A549 (cell line): ENCODE results near the gene GLO1. TPM values are rescaled to one million over a fixed set of nuclear protein-coding genes. Genes with fewer than 3 reads are reported as not detected.

Source experiments
- ATAC-seq, 2 experiments: fragments of 200-7000 bp in 1 of 2; fragments of >200 bp in 1 of 2; cut with Nextera tagmentation in 1 of 2; cut with Tn5 transposase in 1 of 2; 3 replicates each; pipeline versions ENCODE4 v1.8.0 to v1.9.1; 2018 to 2020; ENCODE audit warnings: mild to moderate bottlenecking in 1 of 2, moderate library complexity in 1 of 2
- CTCF ChIA-PET: fragments of 300-600 bp; sonication (Branson Sonifier 250); formaldehyde crosslinking; extraction: SDS; loops from one replicate; lab custom pipeline; 2021; ENCODE audit warnings: antibody characterized with exemption, inconsistent platforms; lab: Yijun Ruan, JAX
- POLR2A ChIA-PET: fragments of 350-600 bp; formaldehyde crosslinking; extraction: SDS; loops from one replicate; lab custom pipeline; 2021; ENCODE audit warnings: antibody characterized with exemption, inconsistent platforms; lab: Yijun Ruan, JAX
- DNase-seq, 2 experiments: peaks; one replicate each; pipeline versions ENCODE4 v3.0.0 to v3.0.0-alpha.2; 2011 to 2016; ENCODE audit warnings: low read depth in 1 of 2, low spot score in 1 of 2
- FAIRE-seq: peaks from 2 replicates; lab custom pipeline; 2011; peaks lifted over from hg19 to GRCh38; lab: Jason Lieb, UNC
- H3K27ac ChIP-seq, 2 experiments: fragments of >200 bp; sonication (Bioruptor Twin); formaldehyde crosslinking; 3 replicates each; pipeline ENCODE4 v1.5.1; 2016 to 2017
- H3K4me1 ChIP-seq: fragments of >200 bp; sonication (Bioruptor Twin); formaldehyde crosslinking; 3 replicates; pipeline ENCODE4 v1.6.1; 2016
- H3K4me2 ChIP-seq: fragments of >200 bp; sonication (Bioruptor Twin); formaldehyde crosslinking; 3 replicates; pipeline ENCODE4 v1.6.1; 2016
- H3K4me3 ChIP-seq: fragments of >200 bp; sonication (Bioruptor Twin); formaldehyde crosslinking; 3 replicates; pipeline ENCODE4 v1.5.1; 2016
- H3K9me3 ChIP-seq: fragments of >200 bp; sonication (Bioruptor Twin); formaldehyde crosslinking; 3 replicates; pipeline ENCODE4 v1.6.1; 2016
- EHF ChIP-seq: fragments of 250-450 bp; sonication (Bioruptor Pico); IDR thresholded peaks from 2 replicates; pipeline ENCODE4 v1.5.0; 2020; ENCODE audit warnings: mild to moderate bottlenecking
- HOXA7 ChIP-seq: fragments of 250-450 bp; sonication (Bioruptor Pico); IDR thresholded peaks from 2 replicates; pipeline ENCODE4 v1.5.0; 2020; ENCODE audit warnings: mild to moderate bottlenecking, moderate library complexity
- JUN ChIP-seq, 2 experiments: fragments of >200 bp; sonication (Bioruptor Twin); formaldehyde crosslinking; IDR thresholded peaks; 2 replicates in 1 of 2; 3 replicates in 1 of 2; pipeline ENCODE4 v1.6.1; 2016 to 2017
- TFCP2L1 ChIP-seq: fragments of 250-450 bp; sonication (Bioruptor Pico); IDR thresholded peaks from 2 replicates; pipeline ENCODE4 v1.5.0; 2021; ENCODE audit warnings: mild to moderate bottlenecking
- ZC3H11A ChIP-seq: fragments of 450-650 bp; IDR thresholded peaks from 2 replicates; pipeline ENCODE4 v1.6.1; 2014; ENCODE audit warnings: antibody characterized with exemption, mild to moderate bottlenecking
- WGBS: methylation state at CpG from one replicate; pipeline ENCODE4 v1.1.6; 2017; ENCODE audit errors: missing lambda C conversion rate; 5-methylcytosine and 5-hydroxymethylcytosine counted together
- polyA plus RNA-seq, 4 experiments: library from polyadenylated mRNA; depleted of rRNA in 3 of 4; stranded (reverse); fragments of >200 nt; fragmentation: RNase III in 1 of 4; extraction: RNeasy Plus Mini Kit Qiagen cat#74134 plus additional on column Dnase treatment in 1 of 4; gene quantifications; 2 replicates in 3 of 4; 3 replicates in 1 of 4; pipeline ENCODE4 v1.2.3, GENCODE V29; 2011 to 2017
- TF ChIP-seq, protein P1 (sequence below): IDR thresholded peaks from 2 replicates; pipeline ENCODE4 v1.6.1; 2012; ENCODE audit warnings: low read depth, borderline replicate concordance

Gene GLO1
- polyA plus RNA-seq, 2 of the 4 experiments (the other 2 are of a cell fraction): 105 to 128 TPM

DNA sequence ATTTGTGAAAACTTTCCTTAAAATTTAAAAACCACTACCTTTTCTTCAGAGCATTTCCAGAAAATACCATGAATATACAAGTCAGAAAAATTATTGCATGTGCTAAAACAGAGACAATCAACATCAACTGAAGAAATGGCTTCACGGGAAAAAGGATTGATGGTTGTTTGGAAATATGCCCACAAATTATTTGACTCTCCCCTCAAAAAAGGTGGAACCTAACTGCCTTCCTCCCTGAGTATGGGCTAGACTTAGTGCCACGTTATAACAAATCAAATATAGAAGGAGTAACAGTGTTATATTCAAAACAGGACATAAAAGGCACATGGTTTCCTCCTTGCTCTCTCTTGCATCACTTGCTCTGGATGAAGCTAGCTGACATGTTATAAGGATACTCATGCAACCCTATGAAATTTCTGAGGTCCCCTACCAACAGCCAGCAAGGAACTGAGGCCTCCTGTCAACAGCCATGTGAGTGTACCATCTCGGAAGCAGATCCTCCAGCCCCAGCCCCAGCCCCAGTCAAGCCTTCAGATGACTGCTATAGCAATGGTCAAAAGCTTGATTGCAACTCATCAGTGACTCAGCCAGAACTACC, 71.7 kb downstream of the GLO1 start:
- CTCF ChIA-PET: no interaction called here
- DNase-seq (no peak), FAIRE-seq (no peak), ATAC-seq (no peak)
- Histone ChIP-seq H3K27ac (no peak overlapping the region), H3K4me1 (0 out of 3 replicates have a peak, but pooled peaks cover 4% of the 10 kb centered on the region), H3K4me2 (no peak overlapping the region), H3K4me3 (no peak overlapping the region), H3K9me3 (no peaks in the 10 kb centered on the region)
- TF ChIP-seq, protein P1, sequence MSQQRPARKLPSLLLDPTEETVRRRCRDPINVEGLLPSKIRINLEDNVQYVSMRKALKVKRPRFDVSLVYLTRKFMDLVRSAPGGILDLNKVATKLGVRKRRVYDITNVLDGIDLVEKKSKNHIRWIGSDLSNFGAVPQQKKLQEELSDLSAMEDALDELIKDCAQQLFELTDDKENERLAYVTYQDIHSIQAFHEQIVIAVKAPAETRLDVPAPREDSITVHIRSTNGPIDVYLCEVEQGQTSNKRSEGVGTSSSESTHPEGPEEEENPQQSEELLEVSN: no peak
- no peak for TF ChIP-seq JUN (IDR thresholded peaks at IDR 0.05)
- TF ChIP-seq EHF (CRISPR knock-in tag): no peak
- no peak for TF ChIP-seq TFCP2L1
- no peak for TF ChIP-seq HOXA7 (CRISPR knock-in tag)
- no peak for TF ChIP-seq ZC3H11A
- POLR2A ChIA-PET: no interaction called here
- WGBS: 64% methylated on average over 2 of the region's 3 CpGs

Other genes with a start within 250 kb of the GLO1 start
- 4.6 and 6.6 TPM in 2 replicates for gene BTBD9, start 63.2 kb downstream of the GLO1 start, polyA plus RNA-seq (2011; rRNA removed)
- 2.1 to 2.3 TPM (median 2.2 TPM) in 3 replicates for gene BTBD9, start 63.2 kb downstream of the GLO1 start, polyA plus RNA-seq (2017; fragmentation: RNase III; extraction: RNeasy Plus Mini Kit Qiagen cat#74134 plus additional on column Dnase treatment)
- not detected in 2 replicates for gene DNAH8, start 12.2 kb upstream of the GLO1 start, polyA plus RNA-seq (2011; rRNA removed)
- gene DNAH8, start 12.2 kb upstream of the GLO1 start, polyA plus RNA-seq (2017; fragmentation: RNase III; extraction: RNeasy Plus Mini Kit Qiagen cat#74134 plus additional on column Dnase treatment): not detected in 3 replicates